Activated CD8-positive, alpha-beta T cell treated with anti-CD3 and anti-CD28 coated beads for 36 hours (primary cell): Measurements from ENCODE around the gene PPP2R2C. TPM values are rescaled to one million over a fixed set of nuclear protein-coding genes. Genes with fewer than 3 reads are reported as not detected.

Source experiments
- ATAC-seq: fragments of 200-7000 bp; cut with Tn5 transposase; one replicate; pipeline ENCODE4 v1.10.0; 2021; ENCODE audit warnings: mild to moderate bottlenecking, moderate library complexity
- CTCF ChIA-PET: fragments of 350-600 bp; sonication (Branson Sonifier 250); formaldehyde crosslinking; loops from one replicate; lab custom pipeline; 2021; ENCODE audit warnings: antibody characterized with exemption; lab: Charles Lee
- POLR2A ChIA-PET: fragments of 350-600 bp; sonication (Branson Sonifier 250); formaldehyde crosslinking; loops from one replicate; lab custom pipeline; 2021; ENCODE audit warnings: antibody characterized with exemption; lab: Charles Lee
- DNase-seq: peaks from one replicate; pipeline ENCODE4 v3.0.0-alpha.2; 2020
- H3K27ac Mint-ChIP-seq: one replicate; pipeline ENCODE4 v1.8.0; 2021; ENCODE audit warnings: mild to moderate bottlenecking, mixed read lengths
- H3K27me3 Mint-ChIP-seq: one replicate; pipeline ENCODE4 v1.8.0; 2021; ENCODE audit warnings: mixed read lengths
- H3K36me3 Mint-ChIP-seq: one replicate; pipeline ENCODE4 v1.8.0; 2021; ENCODE audit warnings: low read depth, mixed read lengths
- H3K4me1 Mint-ChIP-seq: one replicate; pipeline ENCODE4 v1.8.0; 2021; ENCODE audit warnings: low read depth, mixed read lengths
- H3K4me3 Mint-ChIP-seq: one replicate; pipeline ENCODE4 v1.8.0; 2021; ENCODE audit warnings: mild to moderate bottlenecking, moderate library complexity, mixed read lengths
- H3K9me3 Mint-ChIP-seq: one replicate; pipeline ENCODE4 v1.8.0; 2021; ENCODE audit warnings: mixed read lengths
- intact Hi-C: fragments of 100-400 bp; cut with micrococcal nuclease; formaldehyde crosslinking; loops from one replicate; pipeline ENCODE4 v1.10.0; 2022
- total RNA-seq, 2 experiments: library from RNA; stranded (reverse); gene quantifications; one replicate each; pipeline ENCODE4 v1.2.3, GENCODE V29; 2021
- TF ChIP-seq, protein P1 (sequence below): fragments of 200-600 bp; IDR thresholded peaks from one replicate; pipeline ENCODE4 v1.8.0; 2022; ENCODE audit warnings: antibody characterized with exemption, mild to moderate bottlenecking

Gene PPP2R2C
- total RNA-seq, 2 experiments from 2014 or later = not detected

DNA sequence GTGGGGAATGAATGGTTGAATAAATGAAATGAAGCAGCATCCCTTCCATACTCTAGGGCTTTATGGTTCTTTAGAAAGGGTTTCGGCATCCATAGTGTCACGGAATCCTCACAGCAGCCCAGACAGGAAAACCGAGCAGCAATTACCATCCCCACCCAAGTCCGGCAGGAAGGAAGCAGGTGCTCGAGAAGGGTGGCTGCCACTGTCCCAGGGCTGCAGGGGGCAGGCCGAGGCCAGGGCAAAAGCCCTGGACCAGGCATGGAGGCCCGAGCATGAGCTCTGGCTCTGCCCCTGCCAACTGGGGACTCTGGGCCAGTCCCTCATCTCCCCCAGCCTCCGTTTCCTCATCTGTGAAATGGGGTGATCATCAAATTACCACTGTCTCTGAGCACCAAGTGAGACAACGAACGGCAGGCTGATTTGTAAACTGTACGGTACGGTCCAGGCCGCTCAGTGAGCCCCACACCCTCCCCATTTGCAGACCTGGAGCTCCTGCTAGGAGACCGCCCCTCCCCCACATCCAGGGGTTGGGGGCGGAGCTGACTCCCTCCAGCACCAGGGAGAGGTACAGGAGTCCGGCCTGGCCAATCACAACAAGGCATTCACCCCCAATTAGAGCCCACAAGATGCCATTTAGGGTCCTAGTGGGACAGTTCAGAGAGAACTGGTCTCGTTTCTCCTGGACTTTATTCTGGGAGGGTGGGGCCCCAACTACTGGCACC, 102.3 kb downstream of the PPP2R2C start:
- Mint-ChIP-seq H3K4me3 (no peak overlapping the region), H3K27ac (no peak overlapping the region), H3K27me3 (no peaks in the 10 kb centered on the region), H3K4me1 (no peaks in the 10 kb centered on the region), H3K36me3 (no peaks in the 10 kb centered on the region), H3K9me3 (no peaks in the 10 kb centered on the region)
- POLR2A ChIA-PET = interaction anchor here (0.6 kb wide), 1 partner anchor 167 kb away, joined by 3 read pairs; no protein-coding TSS in a partner anchor
- intact Hi-C loops = no loop called here
- ATAC-seq (no peak), DNase-seq (no peak)
- CTCF ChIA-PET = no interaction called here
- TF ChIP-seq, protein P1, sequence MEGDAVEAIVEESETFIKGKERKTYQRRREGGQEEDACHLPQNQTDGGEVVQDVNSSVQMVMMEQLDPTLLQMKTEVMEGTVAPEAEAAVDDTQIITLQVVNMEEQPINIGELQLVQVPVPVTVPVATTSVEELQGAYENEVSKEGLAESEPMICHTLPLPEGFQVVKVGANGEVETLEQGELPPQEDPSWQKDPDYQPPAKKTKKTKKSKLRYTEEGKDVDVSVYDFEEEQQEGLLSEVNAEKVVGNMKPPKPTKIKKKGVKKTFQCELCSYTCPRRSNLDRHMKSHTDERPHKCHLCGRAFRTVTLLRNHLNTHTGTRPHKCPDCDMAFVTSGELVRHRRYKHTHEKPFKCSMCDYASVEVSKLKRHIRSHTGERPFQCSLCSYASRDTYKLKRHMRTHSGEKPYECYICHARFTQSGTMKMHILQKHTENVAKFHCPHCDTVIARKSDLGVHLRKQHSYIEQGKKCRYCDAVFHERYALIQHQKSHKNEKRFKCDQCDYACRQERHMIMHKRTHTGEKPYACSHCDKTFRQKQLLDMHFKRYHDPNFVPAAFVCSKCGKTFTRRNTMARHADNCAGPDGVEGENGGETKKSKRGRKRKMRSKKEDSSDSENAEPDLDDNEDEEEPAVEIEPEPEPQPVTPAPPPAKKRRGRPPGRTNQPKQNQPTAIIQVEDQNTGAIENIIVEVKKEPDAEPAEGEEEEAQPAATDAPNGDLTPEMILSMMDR = no peak

DNA sequence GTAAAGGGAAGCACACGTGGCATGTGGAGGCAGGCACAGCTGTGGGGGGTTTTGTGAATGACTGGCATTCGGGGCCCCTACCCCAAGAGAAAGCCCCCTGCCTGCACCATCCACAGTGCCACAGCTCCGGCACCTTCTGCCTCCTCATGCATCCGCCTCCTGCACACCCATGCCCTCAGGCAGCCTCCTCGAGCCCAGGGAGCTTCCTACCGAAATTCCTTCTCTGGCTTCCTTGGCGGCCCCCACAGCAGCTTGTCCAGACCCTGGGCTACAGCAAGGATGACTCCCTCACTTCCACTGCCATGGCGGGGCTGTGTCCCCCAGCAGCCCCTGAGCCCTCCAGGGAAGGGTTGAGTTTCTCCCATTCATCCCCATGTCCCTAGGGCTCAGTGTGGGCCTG, 102.9 kb downstream of the PPP2R2C start:
- DNase-seq (no peak), ATAC-seq (no peak)
- TF ChIP-seq, protein P1 = no peak
- ChIA-PET CTCF (no interaction called here), POLR2A (no interaction called here)
- H3K27ac Mint-ChIP-seq = no peak overlapping the region
- no peaks in the 10 kb centered on the region for H3K9me3 Mint-ChIP-seq
- H3K36me3 Mint-ChIP-seq = no peaks in the 10 kb centered on the region
- no peaks in the 10 kb centered on the region for H3K27me3 Mint-ChIP-seq
- H3K4me3 Mint-ChIP-seq = no peak overlapping the region
- intact Hi-C loops = no loop called here
- no peaks in the 10 kb centered on the region for H3K4me1 Mint-ChIP-seq

DNA sequence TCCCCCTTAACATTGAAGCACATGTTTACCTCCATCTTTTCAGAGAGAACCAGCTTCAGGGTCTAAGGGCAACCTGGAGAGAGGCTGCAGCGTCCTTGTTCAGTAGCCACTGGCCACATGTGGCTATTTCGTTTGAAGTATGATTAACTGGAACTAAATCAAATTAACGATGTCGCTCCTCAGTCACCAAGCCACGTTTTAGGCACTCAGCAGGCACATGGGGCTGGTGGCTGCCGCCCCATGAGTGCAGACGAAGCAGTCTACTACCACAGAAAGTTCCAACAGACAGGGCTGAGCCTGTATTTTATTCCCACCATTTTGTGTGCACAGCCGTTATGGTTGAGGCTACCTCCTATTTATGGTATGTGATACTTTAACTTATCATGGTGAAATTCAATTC, 103.4 kb downstream of the PPP2R2C start:
- CTCF ChIA-PET = no interaction called here
- Mint-ChIP-seq H3K36me3 (no peaks in the 10 kb centered on the region), H3K27me3 (no peaks in the 10 kb centered on the region)

DNA sequence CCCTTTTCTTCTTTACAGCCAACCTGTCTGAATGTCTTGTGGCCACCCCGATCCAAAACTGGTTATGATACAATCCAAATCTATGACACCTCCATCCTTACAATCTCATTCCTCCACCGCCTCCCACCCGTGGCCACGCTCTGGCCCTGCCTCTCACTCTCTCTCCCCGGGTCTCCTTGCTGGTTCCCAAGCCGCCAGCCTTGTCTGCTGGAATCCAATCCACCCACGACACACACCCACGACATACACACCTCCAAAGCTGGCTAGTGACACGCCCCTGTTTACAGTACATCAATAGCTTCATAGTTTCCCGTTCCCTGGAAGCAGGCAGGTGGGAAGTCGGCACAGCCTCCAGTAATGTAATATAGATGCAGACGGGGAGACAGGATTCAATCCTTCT, 103.8 kb downstream of the PPP2R2C start:
- no peak for ATAC-seq
- H3K4me3 Mint-ChIP-seq = no peak overlapping the region
- TF ChIP-seq, protein P1 = no peak
- H3K27ac Mint-ChIP-seq = no peak overlapping the region
- ChIA-PET POLR2A (no interaction called here), CTCF (no interaction called here)
- no peaks in the 10 kb centered on the region for H3K4me1 Mint-ChIP-seq
- no peak for DNase-seq
- no peaks in the 10 kb centered on the region for H3K9me3 Mint-ChIP-seq
- no peaks in the 10 kb centered on the region for H3K36me3 Mint-ChIP-seq
- H3K27me3 Mint-ChIP-seq = no peaks in the 10 kb centered on the region
- intact Hi-C loops = no loop called here

More for the DNA sequence above, 103.4 kb downstream of the PPP2R2C start:
- ATAC-seq = no peak
- TF ChIP-seq, protein P1 = no peak
- H3K4me3 Mint-ChIP-seq = no peak overlapping the region
- POLR2A ChIA-PET = no interaction called here
- DNase-seq = no peak
- H3K9me3 Mint-ChIP-seq = no peaks in the 10 kb centered on the region
- H3K4me1 Mint-ChIP-seq = no peaks in the 10 kb centered on the region
- intact Hi-C loops = no loop called here
- no peak overlapping the region for H3K27ac Mint-ChIP-seq

DNA sequence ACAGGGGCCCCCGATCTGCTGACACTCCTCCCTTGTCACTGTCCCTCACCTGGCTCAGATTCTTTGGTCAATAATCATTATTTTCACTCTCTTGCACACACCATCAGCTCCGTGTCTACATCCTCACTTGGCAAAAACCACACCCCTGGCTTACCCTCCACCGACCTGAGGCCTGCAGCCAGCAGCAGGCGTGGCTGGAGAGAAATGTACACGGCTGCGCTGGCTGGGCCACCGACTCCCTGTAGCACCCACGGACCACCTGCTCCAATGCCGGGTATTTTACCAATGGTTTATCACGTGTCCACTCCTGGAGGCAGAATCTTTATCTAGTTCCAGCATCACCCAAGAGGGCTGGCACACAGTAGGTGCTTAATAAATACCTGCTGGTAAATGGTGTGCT, 104.3 kb downstream of the PPP2R2C start:
- POLR2A ChIA-PET = no interaction called here
- intact Hi-C loops = no loop called here

More for the DNA sequence above, 104.3 kb downstream of the PPP2R2C start:
- H3K4me3 Mint-ChIP-seq = no peak overlapping the region
- DNase-seq (no peak), ATAC-seq (no peak)
- CTCF ChIA-PET = no interaction called here
- no peaks in the 10 kb centered on the region for H3K4me1 Mint-ChIP-seq
- H3K27ac Mint-ChIP-seq = no peak overlapping the region
- TF ChIP-seq, protein P1 = no peak
- no peaks in the 10 kb centered on the region for H3K9me3 Mint-ChIP-seq
- H3K27me3 Mint-ChIP-seq = no peaks in the 10 kb centered on the region
- H3K36me3 Mint-ChIP-seq = no peaks in the 10 kb centered on the region
